Measurements from ENCODE around the gene C5. TPM values are rescaled to one million over a fixed set of nuclear protein-coding genes. Genes with fewer than 3 reads are reported as not detected.
"Not testable (repeated sequence)": the region's sequence is repeated elsewhere in the genome, so short reads cannot be mapped to it uniquely, and the experiment has no call there.

The C5 gene
- total RNA-seq, 1 donor from 2014 or later: 1.5 TPM

- no peaks in the 10 kb centered on the region for H3K27me3 Mint-ChIP-seq
- H3K4me1 Mint-ChIP-seq: peaks cover 24% of the 10 kb centered on the region
- no peak overlapping the region for H3K4me3 Mint-ChIP-seq
- peaks cover 7% of the 10 kb centered on the region for H3K36me3 Mint-ChIP-seq (ENCODE audit: low read depth)
- intact Hi-C loops (cut with micrococcal nuclease): no loop called here
- DNase-seq: no peak
- peaks cover 11% of the 10 kb centered on the region for H3K9me3 Mint-ChIP-seq
- no peak overlapping the region for H3K27ac Mint-ChIP-seq
These were observed 19.3 kb upstream of the C5 start for GRCh38 chr9:121069396-121069795.

- Mint-ChIP-seq H3K27ac (peak overlapping the region; percentile 27), H3K4me1 (peaks cover 20% of the 10 kb centered on the region)
- no peak for DNase-seq
These were observed 17.6 kb upstream of the C5 start for GRCh38 chr9:121067640-121068039.

GRCh38 chr9:121066850-121067249 lies 16.8 kb upstream of the C5 start:
- Mint-ChIP-seq H3K27me3 (peaks cover 3% of the 10 kb centered on the region), H3K4me1 (peaks cover 15% of the 10 kb centered on the region)
- intact Hi-C loops (cut with micrococcal nuclease): no loop called here

More at GRCh38 chr9:121067640-121068039, 17.6 kb upstream of the C5 start:
- intact Hi-C loops (cut with micrococcal nuclease): no loop called here
- peaks cover 7% of the 10 kb centered on the region for H3K36me3 Mint-ChIP-seq (ENCODE audit: low read depth)
- peaks cover 3% of the 10 kb centered on the region for H3K27me3 Mint-ChIP-seq
- peaks cover 11% of the 10 kb centered on the region for H3K9me3 Mint-ChIP-seq
- no peak overlapping the region for H3K4me3 Mint-ChIP-seq

GRCh38 chr9:121059998-121060636 lies 10.0 kb upstream of the C5 start:
- intact Hi-C loops (cut with micrococcal nuclease): loop anchor here (2.0 kb wide), 1 partner anchor 303 kb away; no protein-coding TSS in a partner anchor

More at GRCh38 chr9:121066850-121067249, 16.8 kb upstream of the C5 start:
- DNase-seq: no peak
- Mint-ChIP-seq H3K4me3 (no peak overlapping the region), H3K9me3 (peaks cover 11% of the 10 kb centered on the region), H3K36me3 (ENCODE audit: low read depth) (peaks cover 7% of the 10 kb centered on the region), H3K27ac (no peak overlapping the region)

GRCh38 chr9:121059513-121059912 lies 9.4 kb upstream of the C5 start:
- Mint-ChIP-seq H3K9me3 (no peaks in the 10 kb centered on the region), H3K4me3 (no peak overlapping the region), H3K27ac (no peak overlapping the region), H3K4me1 (peaks cover 14% of the 10 kb centered on the region), H3K36me3 (ENCODE audit: low read depth) (no peaks in the 10 kb centered on the region), H3K27me3 (peaks cover 5% of the 10 kb centered on the region)
- intact Hi-C loops (cut with micrococcal nuclease): no loop called here
- DNase-seq: no peak

More at GRCh38 chr9:121059998-121060636, 10.0 kb upstream of the C5 start:
- Mint-ChIP-seq H3K9me3 (no peaks in the 10 kb centered on the region), H3K4me1 (peaks cover 14% of the 10 kb centered on the region), H3K36me3 (ENCODE audit: low read depth) (no peaks in the 10 kb centered on the region), H3K27ac (no peak overlapping the region), H3K27me3 (peaks cover 5% of the 10 kb centered on the region), H3K4me3 (no peak overlapping the region)
- DNase-seq: peak; percentile 80

GRCh38 chr9:121057821-121058220 lies 7.7 kb upstream of the C5 start:
- Mint-ChIP-seq H3K4me3 (no peak overlapping the region), H3K27ac (no peak overlapping the region), H3K36me3 (ENCODE audit: low read depth) (no peaks in the 10 kb centered on the region), H3K9me3 (no peaks in the 10 kb centered on the region), H3K27me3 (peaks cover 3% of the 10 kb centered on the region), H3K4me1 (peaks cover 9% of the 10 kb centered on the region)
- intact Hi-C loops (cut with micrococcal nuclease): no loop called here
- no peak for DNase-seq

GRCh38 chr9:121055642-121056143 lies 5.6 kb upstream of the C5 start:
- intact Hi-C loops (cut with micrococcal nuclease): no loop called here
- DNase-seq: no peak
- no peak overlapping the region for H3K27ac Mint-ChIP-seq
- no peak overlapping the region for H3K4me3 Mint-ChIP-seq
- no peaks in the 10 kb centered on the region for H3K36me3 Mint-ChIP-seq (ENCODE audit: low read depth)
- H3K4me1 Mint-ChIP-seq: peaks cover 5% of the 10 kb centered on the region
- no peaks in the 10 kb centered on the region for H3K9me3 Mint-ChIP-seq
- H3K27me3 Mint-ChIP-seq: peaks cover 2% of the 10 kb centered on the region

GRCh38 chr9:121053544-121053943 lies 3.5 kb upstream of the C5 start:
- intact Hi-C loops (cut with micrococcal nuclease): no loop called here
- H3K36me3 Mint-ChIP-seq (ENCODE audit: low read depth): no peaks in the 10 kb centered on the region
- H3K27ac Mint-ChIP-seq: no peak overlapping the region
- no peak overlapping the region for H3K4me3 Mint-ChIP-seq
- H3K9me3 Mint-ChIP-seq: no peaks in the 10 kb centered on the region
- H3K4me1 Mint-ChIP-seq: no peaks in the 10 kb centered on the region
- peaks cover 7% of the 10 kb centered on the region for H3K27me3 Mint-ChIP-seq
- no peak for DNase-seq

- Mint-ChIP-seq H3K36me3 (ENCODE audit: low read depth) (no peaks in the 10 kb centered on the region), H3K27me3 (peaks cover 9% of the 10 kb centered on the region)
- intact Hi-C loops (cut with micrococcal nuclease): no loop called here
These were observed 1.5 kb downstream of the C5 start for GRCh38 chr9:121048618-121049017.

GRCh38 chr9:121048175-121048574 lies 1.9 kb downstream of the C5 start:
- intact Hi-C loops (cut with micrococcal nuclease): no loop called here
- Mint-ChIP-seq H3K9me3 (no peaks in the 10 kb centered on the region), H3K4me3 (no peak overlapping the region), H3K27ac (no peak overlapping the region), H3K36me3 (ENCODE audit: low read depth) (no peaks in the 10 kb centered on the region), H3K27me3 (peaks cover 9% of the 10 kb centered on the region), H3K4me1 (no peaks in the 10 kb centered on the region)
- no peak for DNase-seq

More at GRCh38 chr9:121048618-121049017, 1.5 kb downstream of the C5 start:
- Mint-ChIP-seq H3K27ac (no peak overlapping the region), H3K4me1 (no peaks in the 10 kb centered on the region), H3K4me3 (no peak overlapping the region), H3K9me3 (no peaks in the 10 kb centered on the region)
- no peak for DNase-seq

- Mint-ChIP-seq H3K36me3 (ENCODE audit: low read depth) (no peaks in the 10 kb centered on the region), H3K27me3 (peaks cover 6% of the 10 kb centered on the region), H3K4me3 (no peak overlapping the region), H3K4me1 (no peaks in the 10 kb centered on the region), H3K9me3 (no peaks in the 10 kb centered on the region), H3K27ac (no peak overlapping the region)
- intact Hi-C loops (cut with micrococcal nuclease): no loop called here
- no peak for DNase-seq
These were observed 11.3 kb downstream of the C5 start for GRCh38 chr9:121038804-121039203.

GRCh38 chr9:121038362-121038761 lies 11.7 kb downstream of the C5 start:
- no peaks in the 10 kb centered on the region for H3K36me3 Mint-ChIP-seq (ENCODE audit: low read depth)
- H3K27ac Mint-ChIP-seq: no peak overlapping the region
- DNase-seq: no peak
- H3K4me3 Mint-ChIP-seq: no peak overlapping the region
- no peaks in the 10 kb centered on the region for H3K9me3 Mint-ChIP-seq
- intact Hi-C loops (cut with micrococcal nuclease): no loop called here
- H3K27me3 Mint-ChIP-seq: peaks cover 6% of the 10 kb centered on the region
- H3K4me1 Mint-ChIP-seq: no peaks in the 10 kb centered on the region

- H3K27me3 Mint-ChIP-seq: not testable (repeated sequence)
These were observed 14.4 kb downstream of the C5 start for GRCh38 chr9:121035717-121036116.

GRCh38 chr9:121034529-121034928 lies 15.5 kb downstream of the C5 start:
- H3K9me3 Mint-ChIP-seq: no peaks in the 10 kb centered on the region
- H3K4me3 Mint-ChIP-seq: no peak overlapping the region
- H3K4me1 Mint-ChIP-seq: no peaks in the 10 kb centered on the region
- H3K36me3 Mint-ChIP-seq (ENCODE audit: low read depth): no peaks in the 10 kb centered on the region
- intact Hi-C loops (cut with micrococcal nuclease): no loop called here
- DNase-seq: no peak
- H3K27me3 Mint-ChIP-seq: peaks cover 4% of the 10 kb centered on the region
- H3K27ac Mint-ChIP-seq: no peak overlapping the region

More at GRCh38 chr9:121035717-121036116, 14.4 kb downstream of the C5 start:
- H3K36me3 Mint-ChIP-seq (ENCODE audit: low read depth); H3K27ac Mint-ChIP-seq; H3K4me1 Mint-ChIP-seq; DNase-seq; H3K4me3 Mint-ChIP-seq; H3K9me3 Mint-ChIP-seq; intact Hi-C loops (cut with micrococcal nuclease): not testable (repeated sequence)

GRCh38 chr9:121029469-121029868 lies 20.6 kb downstream of the C5 start:
- Mint-ChIP-seq H3K36me3 (ENCODE audit: low read depth) (no peaks in the 10 kb centered on the region), H3K4me1 (no peaks in the 10 kb centered on the region)

More at GRCh38 chr9:121029469-121029868, 20.6 kb downstream of the C5 start:
- H3K27me3 Mint-ChIP-seq: peaks cover 4% of the 10 kb centered on the region
- no peak for DNase-seq
- no peak overlapping the region for H3K4me3 Mint-ChIP-seq
- H3K27ac Mint-ChIP-seq: no peak overlapping the region
- intact Hi-C loops (cut with micrococcal nuclease): no loop called here
- no peaks in the 10 kb centered on the region for H3K9me3 Mint-ChIP-seq

All from activated CD4-positive, alpha-beta T cell treated with anti-CD3 and anti-CD28 coated beads, Interleukin-2, amount 10 ng/mL, durations not matched to agents 24 days and 14 days (primary cell).